HG03103 (cell line): Measurements from ENCODE around the gene HEPHL1.
"Not testable (repeated sequence)": the region's sequence is repeated elsewhere in the genome, so short reads cannot be mapped to it uniquely, and the experiment has no call there.

ENCODE experiments used
- ATAC-seq: cut with Tn5 transposase; IDR thresholded peaks from one replicate; pipeline ENCODE4 v1.9.1; 2021; ENCODE audit warnings: low read depth; ENCODE audit not compliant: unreplicated experiment

Gene HEPHL1

DNA sequence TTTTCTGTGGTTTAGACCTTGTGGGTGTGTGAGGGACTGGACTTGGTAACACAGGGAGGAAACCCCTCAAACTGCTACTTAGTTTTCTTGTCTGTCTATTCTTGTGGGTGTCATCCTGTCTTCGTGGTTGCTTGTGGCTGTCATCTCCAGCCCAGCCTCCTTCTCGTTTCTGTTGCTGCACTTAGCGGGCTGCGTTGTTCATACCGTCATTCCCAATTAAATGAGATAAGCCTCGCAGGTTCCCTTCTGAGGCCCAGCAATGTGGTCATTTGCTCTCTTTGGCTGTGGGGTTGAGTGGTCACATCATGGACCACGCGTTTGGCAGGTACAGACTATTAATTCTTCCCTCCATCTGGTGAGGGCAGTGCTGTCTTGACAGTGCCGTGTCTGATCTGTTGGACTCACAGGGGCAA is 126.3 kb downstream of the HEPHL1 start:
- no peak for ATAC-seq

DNA sequence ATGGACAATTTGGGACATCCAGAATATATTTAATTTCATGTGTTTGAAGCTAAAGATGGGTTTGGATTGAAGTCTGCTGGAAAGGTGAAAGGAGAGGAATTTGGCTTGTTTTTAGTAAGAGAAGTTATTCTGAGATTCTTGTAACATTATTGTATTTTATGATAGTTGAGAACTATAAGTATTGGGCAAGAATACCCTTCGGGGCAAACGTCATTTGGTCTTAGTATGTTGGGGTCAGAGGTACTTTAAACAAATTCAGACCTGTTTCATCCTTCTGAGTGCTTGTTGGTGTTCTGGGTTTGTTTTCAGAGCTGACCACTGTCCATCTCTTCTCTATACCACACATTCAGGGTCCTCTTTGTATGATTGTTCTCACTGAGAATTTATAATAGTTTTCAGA is 127.0 kb downstream of the HEPHL1 start:
- no peak for ATAC-seq

DNA sequence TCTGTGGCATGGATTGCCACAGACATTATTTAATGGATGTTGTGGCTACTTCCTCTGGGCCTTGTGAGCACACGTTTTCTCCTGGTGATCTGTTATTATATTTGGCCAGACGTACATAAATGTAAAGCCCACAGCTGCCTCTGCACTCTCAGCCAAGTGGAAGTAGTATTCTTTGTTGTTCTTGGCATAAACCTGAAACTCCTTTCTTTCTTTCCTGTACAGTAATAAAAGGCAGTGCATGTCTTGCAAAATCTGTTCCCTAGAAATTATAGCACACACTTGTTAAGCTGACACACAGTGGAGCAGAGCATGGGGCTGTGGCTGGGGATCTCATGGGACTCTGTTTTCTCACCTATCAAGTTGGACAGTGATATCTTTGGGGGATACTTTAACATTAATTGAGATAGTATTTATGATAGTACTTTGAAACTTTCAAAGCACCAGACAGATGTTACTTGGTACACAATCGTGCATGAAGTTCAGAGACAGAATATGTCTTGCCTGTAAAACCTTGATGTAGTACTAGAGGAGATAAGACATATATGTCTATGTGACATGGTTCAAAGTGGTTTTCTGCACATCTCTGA is 128.4 kb downstream of the HEPHL1 start:
- ATAC-seq, result no peak

DNA sequence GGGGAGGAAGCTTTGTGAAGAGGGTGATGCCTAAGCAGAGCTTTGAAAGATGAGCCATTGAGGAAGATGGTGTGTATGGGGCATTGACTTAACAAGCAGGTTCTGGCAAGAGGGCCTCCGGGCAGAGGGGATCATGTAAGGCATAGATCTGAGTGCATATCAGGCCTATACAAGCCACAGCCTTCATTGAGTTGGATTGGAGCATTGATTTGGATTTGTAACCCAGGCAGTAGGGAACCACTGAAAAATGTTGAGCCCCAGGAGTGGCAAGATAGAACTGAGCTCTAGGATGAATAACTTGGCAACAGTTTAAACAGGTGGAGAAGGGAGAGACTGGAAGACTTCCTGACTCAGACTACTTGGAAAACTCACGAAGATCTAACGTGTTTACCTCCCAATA is 128.9 kb downstream of the HEPHL1 start:
- no peak for ATAC-seq

DNA sequence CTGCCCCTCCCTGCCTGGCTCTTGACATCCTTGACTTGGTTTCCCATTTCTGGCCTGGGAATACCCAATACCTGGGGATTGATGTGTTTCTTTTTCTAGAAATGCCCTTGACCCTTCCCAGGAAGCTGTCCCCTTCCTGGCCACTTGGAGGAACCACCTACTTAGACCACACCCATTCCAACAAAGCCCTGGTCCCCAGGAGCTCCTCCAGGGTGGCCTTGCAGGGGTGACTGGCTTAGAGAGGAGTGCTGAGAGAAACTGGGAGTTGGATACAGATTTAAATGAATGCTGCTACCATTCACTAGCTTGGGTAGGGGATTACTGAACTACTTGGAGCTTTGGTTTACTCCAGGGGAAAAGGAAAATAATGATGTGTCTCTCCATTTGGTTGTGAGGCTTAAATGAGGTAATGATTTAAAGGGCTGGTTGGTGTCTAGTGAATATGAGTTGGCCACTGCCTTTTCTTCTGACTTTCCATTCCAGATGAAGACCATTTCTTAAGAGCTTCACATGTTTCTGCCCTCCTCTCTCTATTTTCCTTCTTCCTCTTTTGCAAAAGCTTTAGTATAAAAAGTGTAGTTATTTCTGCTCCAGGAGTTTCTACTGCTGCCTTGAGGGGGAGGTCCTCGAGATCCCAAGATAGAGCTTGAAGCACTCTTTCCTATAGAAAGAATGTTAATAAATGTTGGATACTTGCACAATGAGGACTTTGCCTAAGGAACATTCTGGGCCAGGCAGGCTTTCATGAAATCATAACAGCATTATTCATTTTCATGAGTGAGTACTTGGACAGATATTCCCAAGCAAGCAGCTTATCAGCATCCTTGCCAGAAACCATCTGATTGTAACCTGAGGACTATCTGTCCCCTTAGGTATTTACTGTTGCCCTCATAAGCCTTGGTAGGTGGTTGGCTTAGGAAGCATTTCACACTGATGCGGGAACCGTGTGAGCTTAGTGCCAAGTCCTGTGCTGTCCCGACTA is 129.8 kb downstream of the HEPHL1 start:
- ATAC-seq, result no peak

DNA sequence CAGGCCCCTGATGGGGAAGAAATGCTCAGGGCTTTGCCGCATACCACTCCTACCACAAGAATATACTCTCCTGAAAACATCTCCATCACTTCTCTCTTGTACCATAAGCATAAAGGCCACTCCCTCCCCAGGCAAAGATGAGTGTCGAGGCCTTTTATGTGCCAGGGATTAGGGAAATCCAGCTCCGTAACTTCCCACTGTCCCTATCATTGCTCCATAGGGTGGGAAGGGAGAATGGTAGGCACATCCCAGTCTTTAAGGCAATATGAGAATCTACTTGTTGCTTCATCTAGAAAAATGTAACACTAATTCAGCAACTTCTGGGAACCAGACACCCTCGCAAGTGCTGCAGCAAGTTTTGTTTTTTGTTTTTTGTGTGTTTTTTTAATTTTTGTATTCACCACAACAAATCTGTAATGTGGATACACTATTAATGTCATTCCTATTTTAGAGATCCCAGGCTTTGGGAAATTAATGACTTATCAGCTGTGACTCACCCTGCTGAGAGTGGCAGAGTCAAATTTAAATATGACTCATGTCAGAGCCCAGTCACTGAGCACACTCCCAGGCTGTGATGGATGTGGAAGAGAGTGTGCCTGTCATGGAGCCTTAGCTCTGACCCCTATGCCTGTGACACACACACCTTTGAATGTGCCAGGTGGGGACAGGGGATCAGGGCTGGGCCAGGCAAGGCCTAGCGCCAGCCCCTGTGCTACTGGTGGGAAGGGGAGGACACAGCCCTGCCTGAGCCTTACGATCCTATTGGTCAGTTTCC is 130.9 kb downstream of the HEPHL1 start:
- ATAC-seq, result no peak

DNA sequence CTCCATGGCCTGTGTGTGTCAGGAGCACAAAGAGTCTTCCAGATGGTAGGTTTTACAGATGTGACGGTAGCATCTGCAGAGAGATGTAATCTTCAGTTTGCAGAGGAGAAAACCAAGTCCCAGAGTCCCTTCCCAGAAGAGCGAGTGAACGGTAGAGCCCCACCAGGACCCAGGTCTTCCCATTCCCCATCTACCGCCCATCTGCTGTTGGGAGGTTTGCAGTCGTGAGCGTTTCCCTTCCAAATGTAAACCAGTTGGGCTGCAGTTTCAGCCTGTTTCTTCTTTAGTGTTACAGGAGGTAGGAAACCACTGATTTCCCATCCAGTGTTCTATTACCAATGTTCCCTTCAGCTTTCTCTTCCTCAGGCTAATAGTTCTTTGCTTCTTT is 131.5 kb downstream of the HEPHL1 start:
- no peak for ATAC-seq

DNA sequence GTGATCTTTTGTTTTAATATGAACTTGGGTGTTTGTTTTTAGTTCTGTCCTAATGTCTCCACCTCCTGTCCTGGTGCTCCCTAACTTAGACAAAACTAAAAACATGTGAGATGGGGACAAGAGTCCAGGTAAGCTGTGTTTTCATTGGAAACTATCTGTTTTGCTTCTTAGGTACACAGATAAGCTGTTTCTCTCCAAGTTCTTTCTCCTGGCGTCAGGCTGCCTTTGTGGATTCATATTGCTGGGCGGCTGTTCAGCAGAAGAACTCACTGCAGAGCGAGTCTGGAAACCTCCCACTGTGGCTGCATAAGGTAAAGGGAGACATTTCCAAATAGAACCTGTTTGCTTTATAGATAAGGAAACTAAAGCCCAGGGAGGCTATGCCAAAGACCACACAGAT is 132.2 kb downstream of the HEPHL1 start:
- ATAC-seq, result no peak

DNA sequence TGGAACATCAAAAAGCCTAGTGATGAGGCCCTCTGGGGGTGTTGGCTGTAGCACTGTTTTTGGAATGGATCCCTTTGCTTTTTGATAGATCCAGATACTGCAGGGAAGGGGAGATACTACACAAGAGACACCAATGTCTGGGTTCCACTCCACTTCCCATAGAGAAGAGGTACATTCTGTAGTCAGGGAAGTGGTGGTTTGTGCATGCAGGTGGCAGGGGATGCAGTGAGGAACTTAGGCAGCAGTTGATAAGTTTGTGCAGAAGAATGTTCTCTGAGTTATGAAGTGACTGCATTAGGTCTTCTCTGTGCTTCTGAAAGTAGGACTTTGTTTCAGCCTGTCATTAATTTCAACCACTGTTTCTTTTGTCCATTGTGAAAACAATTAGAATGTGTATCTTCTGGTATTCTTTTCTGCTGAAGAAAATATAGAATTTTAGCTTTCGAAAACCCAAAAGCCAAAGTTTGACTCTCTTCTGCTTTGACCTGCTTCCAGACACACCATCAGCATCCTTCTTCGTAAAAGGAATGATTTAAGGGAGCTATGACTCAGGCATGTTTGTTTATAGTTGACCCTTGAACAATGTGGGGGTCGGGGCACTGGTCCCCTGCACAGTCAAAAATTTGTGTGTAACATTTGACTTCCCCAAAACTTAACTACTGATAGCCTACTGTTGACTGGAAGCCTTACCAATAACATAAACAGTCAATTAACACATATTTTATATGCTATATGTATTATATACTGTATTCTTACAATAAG is 133.1 kb downstream of the HEPHL1 start:
- ATAC-seq, result no peak

DNA sequence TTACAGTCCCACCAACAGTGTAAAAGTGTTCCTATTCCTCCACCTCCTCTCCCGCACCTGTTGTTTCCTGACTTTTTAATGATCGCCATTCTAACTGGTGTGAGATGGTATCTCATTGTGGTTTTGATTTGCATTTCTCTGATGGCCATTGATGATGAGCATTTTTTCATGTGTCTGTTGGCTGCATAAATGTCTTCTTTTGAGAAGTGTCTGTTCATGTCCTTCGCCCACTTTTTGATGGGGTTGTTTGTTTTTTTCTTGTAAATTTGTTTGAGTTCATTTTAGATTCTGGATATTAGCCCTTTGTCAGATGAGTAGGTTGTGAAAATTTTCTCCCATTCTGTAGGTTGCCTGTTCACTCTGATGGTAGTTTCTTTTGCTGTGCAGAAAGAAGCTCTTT is 136.2 kb downstream of the HEPHL1 start:
- ATAC-seq, result not testable (repeated sequence)
